Type B pancreatic cell (in vitro differentiated cells): Measurements from ENCODE around the gene USP10. TPM values are rescaled to one million over a fixed set of nuclear protein-coding genes. Genes with fewer than 3 reads are reported as not detected.

Experiments used
- DNase-seq: peaks from one replicate; pipeline ENCODE4 v3.0.0; 2021; ENCODE audit warnings: mixed read lengths; ENCODE audit not compliant: unreplicated experiment; ENCODE audit errors: extremely low spot score
- H3K27ac Mint-ChIP-seq: 2 replicates; pipeline ENCODE4 v1.8.0; 2021; ENCODE audit warnings: mild to moderate bottlenecking, mixed read lengths
- H3K27me3 Mint-ChIP-seq: 2 replicates; pipeline ENCODE4 v1.8.0; 2021; ENCODE audit warnings: mixed read lengths
- H3K36me3 Mint-ChIP-seq: 2 replicates; pipeline ENCODE4 v1.8.0; 2021; ENCODE audit warnings: mixed read lengths
- H3K4me1 Mint-ChIP-seq: one replicate; pipeline ENCODE4 v1.8.0; 2021; ENCODE audit warnings: mixed read lengths; ENCODE audit not compliant: unreplicated experiment
- H3K4me3 Mint-ChIP-seq: 2 replicates; pipeline ENCODE4 v1.8.0; 2021; ENCODE audit warnings: mild to moderate bottlenecking, mixed read lengths
- H3K9me3 Mint-ChIP-seq: 2 replicates; pipeline ENCODE4 v1.8.0; 2021; ENCODE audit warnings: mixed read lengths
- CTCF ChIP-seq: fragments of 200-600 bp; sonication (generic); conservative IDR thresholded peaks from 2 replicates; pipeline ENCODE4 v1.5.0; 2021; ENCODE audit warnings: antibody characterized with exemption, mild to moderate bottlenecking
- long read RNA-seq: library from polyadenylated mRNA; unstranded; transcript quantifications from one replicate; pipeline ENCODE4 v2.0.0, GENCODE V29; 2020
- total RNA-seq: library from RNA; stranded (reverse); gene quantifications from 2 replicates; pipeline ENCODE4 v1.2.1, GENCODE V29; 2021; ENCODE audit warnings: low replicate concordance

Gene USP10
- 97.7 and 110 TPM in 2 replicates for total RNA-seq
- long read RNA-seq, transcript USP10-207 (12 exons, 1,315 nt), result minor isoform, 6 of 334 reads
- long read RNA-seq, transcript USP10-201 (14 exons, 3,009 nt), result major isoform, 211 of 334 reads
- long read RNA-seq, partial matches to known transcripts, result 84 of 334 reads
- long read RNA-seq, other reads (novel, unspliced or antisense), result 29 of 334 reads

GRCh38 chr16:84699712-84700445, at the start of gene USP10:
Gene USP10 (plus strand): TSS chr16:84700000. CDS start chr16:84700091, 91 bp downstream.
- Mint-ChIP-seq H3K27me3 (no peaks in the 10 kb centered on the region), H3K36me3 (no peaks in the 10 kb centered on the region), H3K4me1 (peaks cover 39% of the 10 kb centered on the region), H3K9me3 (no peaks in the 10 kb centered on the region), H3K27ac (peak within 1 kb of the TSS; percentile 91), H3K4me3 (peak within 1 kb of the TSS; percentile 99)
- DNase-seq, result peak; percentile 91
- no peak for TF ChIP-seq CTCF

- Mint-ChIP-seq H3K27ac (peak overlapping the region; percentile 91), H3K36me3 (peaks cover 8% of the 10 kb centered on the region), H3K4me3 (peak overlapping the region; percentile 84), H3K27me3 (peaks cover 4% of the 10 kb centered on the region), H3K9me3 (no peaks in the 10 kb centered on the region), H3K4me1 (peaks cover 16% of the 10 kb centered on the region)
- no peak for TF ChIP-seq CTCF
- no peak for DNase-seq
These were observed 49.5 kb upstream of the USP10 start for GRCh38 chr16:84650062-84650991.

- Mint-ChIP-seq H3K4me1 (peaks cover 14% of the 10 kb centered on the region), H3K36me3 (peaks cover 8% of the 10 kb centered on the region), H3K27me3 (no peaks in the 10 kb centered on the region), H3K27ac (no peak overlapping the region), H3K9me3 (no peaks in the 10 kb centered on the region), H3K4me3 (no peak overlapping the region)
- DNase-seq, result no peak
- TF ChIP-seq CTCF, result no peak
These were observed 47.2 kb upstream of the USP10 start for GRCh38 chr16:84652566-84652965.

- Mint-ChIP-seq H3K27me3 (no peaks in the 10 kb centered on the region), H3K27ac (no peak overlapping the region), H3K36me3 (peaks cover 16% of the 10 kb centered on the region), H3K4me3 (no peak overlapping the region), H3K4me1 (peaks cover 12% of the 10 kb centered on the region), H3K9me3 (no peaks in the 10 kb centered on the region)
- no peak for DNase-seq
- no peak for TF ChIP-seq CTCF
These were observed 45.6 kb upstream of the USP10 start for GRCh38 chr16:84654238-84654637.

- Mint-ChIP-seq H3K4me3 (no peak overlapping the region), H3K4me1 (peaks cover 11% of the 10 kb centered on the region), H3K9me3 (no peaks in the 10 kb centered on the region), H3K27ac (no peak overlapping the region), H3K27me3 (no peaks in the 10 kb centered on the region), H3K36me3 (peaks cover 16% of the 10 kb centered on the region)
- no peak for DNase-seq
- TF ChIP-seq CTCF, result no peak
These were observed 44.8 kb upstream of the USP10 start for GRCh38 chr16:84654998-84655397.
